ENCODE data around the gene COL6A1.

- TF ChIP-seq, protein P1, sequence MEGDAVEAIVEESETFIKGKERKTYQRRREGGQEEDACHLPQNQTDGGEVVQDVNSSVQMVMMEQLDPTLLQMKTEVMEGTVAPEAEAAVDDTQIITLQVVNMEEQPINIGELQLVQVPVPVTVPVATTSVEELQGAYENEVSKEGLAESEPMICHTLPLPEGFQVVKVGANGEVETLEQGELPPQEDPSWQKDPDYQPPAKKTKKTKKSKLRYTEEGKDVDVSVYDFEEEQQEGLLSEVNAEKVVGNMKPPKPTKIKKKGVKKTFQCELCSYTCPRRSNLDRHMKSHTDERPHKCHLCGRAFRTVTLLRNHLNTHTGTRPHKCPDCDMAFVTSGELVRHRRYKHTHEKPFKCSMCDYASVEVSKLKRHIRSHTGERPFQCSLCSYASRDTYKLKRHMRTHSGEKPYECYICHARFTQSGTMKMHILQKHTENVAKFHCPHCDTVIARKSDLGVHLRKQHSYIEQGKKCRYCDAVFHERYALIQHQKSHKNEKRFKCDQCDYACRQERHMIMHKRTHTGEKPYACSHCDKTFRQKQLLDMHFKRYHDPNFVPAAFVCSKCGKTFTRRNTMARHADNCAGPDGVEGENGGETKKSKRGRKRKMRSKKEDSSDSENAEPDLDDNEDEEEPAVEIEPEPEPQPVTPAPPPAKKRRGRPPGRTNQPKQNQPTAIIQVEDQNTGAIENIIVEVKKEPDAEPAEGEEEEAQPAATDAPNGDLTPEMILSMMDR (IDR thresholded peaks at IDR 0.05) = no peak
- TF ChIP-seq POLR2A (IDR thresholded peaks at IDR 0.05) = no peak
Observed at GRCh38 chr21:45987121-45987711, 5.6 kb downstream of the COL6A1 start.
